Stimulated activated CD8-positive, alpha-beta memory T cell treated with anti-CD3 and anti-CD28 coated beads, Interleukin-4, amount 100 ng/mL, for 48 hours (primary cell): ENCODE measurements around the gene ZNF423.

Experiments
- DNase-seq: peaks from one replicate; pipeline ENCODE4 v3.0.0-alpha.2; 2020

The ZNF423 gene

GRCh38 chr16:49821614-49822282 is 34.2 kb downstream of the ZNF423 start:
- no peak for DNase-seq

GRCh38 chr16:49821156-49821555 is 34.8 kb downstream of the ZNF423 start:
- no peak for DNase-seq

- DNase-seq, result no peak
Measured at GRCh38 chr16:49817754-49818507, 38.0 kb downstream of the ZNF423 start.

GRCh38 chr16:49816875-49817274 is 39.0 kb downstream of the ZNF423 start:
- no peak for DNase-seq

GRCh38 chr16:49811644-49812334 is 44.1 kb downstream of the ZNF423 start:
- no peak for DNase-seq

- no peak for DNase-seq
Measured at GRCh38 chr16:49810831-49811230, 45.1 kb downstream of the ZNF423 start.

GRCh38 chr16:49809561-49809960 is 46.4 kb downstream of the ZNF423 start:
- DNase-seq, result no peak

GRCh38 chr16:49809062-49809461 is 46.9 kb downstream of the ZNF423 start:
- no peak for DNase-seq

GRCh38 chr16:49806446-49806845 is 49.5 kb downstream of the ZNF423 start:
- no peak for DNase-seq

GRCh38 chr16:49801290-49801689 is 54.6 kb downstream of the ZNF423 start:
- no peak for DNase-seq

GRCh38 chr16:49800876-49801275 is 55.0 kb downstream of the ZNF423 start:
- DNase-seq, result no peak

GRCh38 chr16:49800441-49800840 is 55.5 kb downstream of the ZNF423 start:
- DNase-seq, result no peak

GRCh38 chr16:49799172-49799571 is 56.7 kb downstream of the ZNF423 start:
- DNase-seq, result no peak

- no peak for DNase-seq
Measured at GRCh38 chr16:49795513-49795912, 60.4 kb downstream of the ZNF423 start.

GRCh38 chr16:49793244-49793643 is 62.7 kb downstream of the ZNF423 start:
- no peak for DNase-seq

- no peak for DNase-seq
Measured at GRCh38 chr16:49789616-49790015, 66.3 kb downstream of the ZNF423 start.

GRCh38 chr16:49788986-49789385 is 66.9 kb downstream of the ZNF423 start:
- no peak for DNase-seq

- no peak for DNase-seq
Measured at GRCh38 chr16:49788572-49788971, 67.3 kb downstream of the ZNF423 start.

GRCh38 chr16:49786926-49787557 is 68.9 kb downstream of the ZNF423 start:
- DNase-seq, result no peak

GRCh38 chr16:49785970-49786369 is 69.9 kb downstream of the ZNF423 start:
- DNase-seq, result no peak

GRCh38 chr16:49782405-49782804 is 73.5 kb downstream of the ZNF423 start:
- DNase-seq, result no peak

- no peak for DNase-seq
Measured at GRCh38 chr16:49781401-49781800, 74.5 kb downstream of the ZNF423 start.

- no peak for DNase-seq
Measured at GRCh38 chr16:49780433-49780832, 75.5 kb downstream of the ZNF423 start.

GRCh38 chr16:49779979-49780378 is 75.9 kb downstream of the ZNF423 start:
- no peak for DNase-seq
